Panc1 (cell line): ENCODE measurements around the gene ZDHHC7.

Experiments used
- CTCF ChIP-seq: fragments of 450-650 bp; IDR thresholded peaks from 2 replicates; pipeline ENCODE4 v1.5.1; 2017; ENCODE audit warnings: mild to moderate bottlenecking
- POLR2AphosphoS5 ChIP-seq: IDR thresholded peaks from 2 replicates; pipeline ENCODE4 v1.6.1; 2012; ENCODE audit warnings: mild to moderate bottlenecking, low read depth, low read length, moderate library complexity
- REST ChIP-seq, 2 experiments: IDR thresholded peaks; 2 replicates each; pipeline ENCODE4 v1.6.1; 2011 to 2012; ENCODE audit warnings: low read depth in 2 of 2, control low read depth in 1 of 2, low read length in 1 of 2, mild to moderate bottlenecking in 1 of 2, moderate library complexity in 1 of 2; ENCODE audit not compliant: insufficient read depth in 1 of 2

DNA sequence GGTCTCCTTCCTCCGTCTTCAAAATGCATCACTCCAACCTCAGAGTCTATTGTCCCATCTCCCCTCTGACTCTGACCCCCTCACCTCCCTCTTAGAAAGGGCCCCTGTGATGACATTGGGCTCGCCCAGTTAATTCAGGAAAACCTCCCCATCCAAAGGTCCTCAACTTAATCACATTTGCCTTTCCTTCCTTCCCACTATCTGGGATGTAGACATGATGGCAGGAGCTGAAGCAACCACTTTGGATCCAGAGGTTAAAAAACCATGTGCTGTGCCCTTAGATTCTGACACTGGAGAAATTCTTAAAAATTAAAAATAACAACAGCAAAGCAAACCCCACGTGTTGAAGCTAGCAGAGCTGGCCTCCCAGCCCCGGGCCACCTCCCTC lies 80.2 kb downstream of the ZDHHC7 start:
- TF ChIP-seq POLR2AphosphoS5 (no peak), CTCF (no peak), REST (IDR thresholded peaks at IDR 0.05; ENCODE audit: insufficient read depth in 1 of 2, low read depth in 2 of 2, low read length in 1 of 2) (no peak)
